DMS79 treated with DMSO at 0.1 percent for 48 hours (cell line): ENCODE results near the gene PLXNA4.

ENCODE experiments used
- DNase-seq: peaks from one replicate; lab custom pipeline; 2025; lab: John Stamatoyannopoulos, UW

PLXNA4 gene

GRCh38 chr7:132351954-132352499 is 224.2 kb downstream of the PLXNA4 start:
- DNase-seq: no peak

GRCh38 chr7:132350741-132351140 is 225.5 kb downstream of the PLXNA4 start:
- DNase-seq: no peak

GRCh38 chr7:132349075-132349474 is 227.2 kb downstream of the PLXNA4 start:
- DNase-seq: no peak

GRCh38 chr7:132348341-132348740 is 227.9 kb downstream of the PLXNA4 start:
- DNase-seq: no peak

- DNase-seq: no peak
Measured at GRCh38 chr7:132347858-132348257, 228.4 kb downstream of the PLXNA4 start.

GRCh38 chr7:132347123-132347522 is 229.1 kb downstream of the PLXNA4 start:
- DNase-seq: peak; percentile 46

GRCh38 chr7:132345543-132346129 is 230.6 kb downstream of the PLXNA4 start:
- no peak for DNase-seq

GRCh38 chr7:132345030-132345429 is 231.2 kb downstream of the PLXNA4 start:
- no peak for DNase-seq

GRCh38 chr7:132343199-132343598 is 233.1 kb downstream of the PLXNA4 start:
- no peak for DNase-seq

GRCh38 chr7:132337450-132338080 is 238.7 kb downstream of the PLXNA4 start:
- DNase-seq: no peak

- DNase-seq: no peak
Measured at GRCh38 chr7:132336797-132337196, 239.5 kb downstream of the PLXNA4 start.

- DNase-seq: no peak
Measured at GRCh38 chr7:132333301-132333700, 243.0 kb downstream of the PLXNA4 start.

GRCh38 chr7:132328760-132329159 is 247.5 kb downstream of the PLXNA4 start:
- DNase-seq: no peak

GRCh38 chr7:132328047-132328620 is 248.1 kb downstream of the PLXNA4 start:
- no peak for DNase-seq

- no peak for DNase-seq
Measured at GRCh38 chr7:132326878-132327589, 249.2 kb downstream of the PLXNA4 start.

GRCh38 chr7:132322970-132323369 is 253.3 kb downstream of the PLXNA4 start:
- DNase-seq: no peak

- DNase-seq: no peak
Measured at GRCh38 chr7:132321387-132321786, 254.9 kb downstream of the PLXNA4 start.

- DNase-seq: no peak
Measured at GRCh38 chr7:132319481-132319880, 256.8 kb downstream of the PLXNA4 start.

- DNase-seq: peak; percentile 80
Measured at GRCh38 chr7:132318352-132319318, 257.6 kb downstream of the PLXNA4 start.

GRCh38 chr7:132317701-132318351 is 258.4 kb downstream of the PLXNA4 start:
- peak; percentile 18 for DNase-seq

GRCh38 chr7:132312531-132313055 is 263.7 kb downstream of the PLXNA4 start:
- DNase-seq: no peak
